Vagina (tissue), 2 donors: ENCODE data around the gene ANKRD22.

Experiments
- CTCF ChIP-seq, 3 experiments: fragments of 450-650 bp in 2 of 3; fragments of 200-600 bp in 1 of 3; sonication (generic) in 1 of 3; IDR thresholded peaks; one replicate each; pipeline ENCODE4 v1.5.1; 2017 to 2019; ENCODE audit warnings: antibody characterized with exemption in 3 of 3, mild to moderate bottlenecking in 2 of 3, moderate library complexity in 2 of 3
- POLR2A ChIP-seq, 2 donors: fragments of 450-650 bp; IDR thresholded peaks; one replicate each; pipeline ENCODE4 v1.6.1; 2017; ENCODE audit warnings: antibody characterized with exemption in 2 of 2, mild to moderate bottlenecking in 2 of 2, moderate library complexity in 2 of 2
- POLR2AphosphoS5 ChIP-seq, 2 donors: sonication (generic); formaldehyde crosslinking; IDR thresholded peaks; one replicate each; pipeline ENCODE4 v1.9.0; 2017; ENCODE audit warnings: antibody characterized with exemption in 2 of 2, mild to moderate bottlenecking in 2 of 2, low read depth in 1 of 2; ENCODE audit not compliant: insufficient read depth in 1 of 2

GRCh38 chr10:88896372-88896993 is 44.8 kb upstream of the ANKRD22 start:
- no peak for TF ChIP-seq CTCF (IDR thresholded peaks at IDR 0.05)
- TF ChIP-seq POLR2A (IDR thresholded peaks at IDR 0.05) = no peak
- no peak for TF ChIP-seq POLR2AphosphoS5 (IDR thresholded peaks at IDR 0.05; ENCODE audit: insufficient read depth in 1 of 2, low read depth in 1 of 2)
